H9 (cell line): ENCODE measurements around the gene DNAJB6. TPM values are rescaled to one million over a fixed set of nuclear protein-coding genes. Genes with fewer than 3 reads are reported as not detected.

Experiments
- DNase-seq: peaks from one replicate; pipeline ENCODE4 v3.0.0-alpha.2; 2017
- H2AFZ ChIP-seq: one replicate; pipeline ENCODE4 v1.6.1; 2013; ENCODE audit warnings: mild to moderate bottlenecking, low read length, control low read depth, moderate library complexity
- H2AK5ac ChIP-seq: 2 replicates; pipeline ENCODE4 v1.6.1; 2013; ENCODE audit warnings: low read length, control low read depth, mixed read lengths; ENCODE audit not compliant: insufficient read length
- H2BK120ac ChIP-seq: one replicate; pipeline ENCODE4 v1.6.1; 2013; ENCODE audit warnings: low read depth, mild to moderate bottlenecking, low read length, control low read depth, inconsistent platforms; ENCODE audit not compliant: poor library complexity, severe bottlenecking
- H2BK12ac ChIP-seq: 2 replicates; pipeline ENCODE4 v1.6.1; 2013; ENCODE audit warnings: low read length, control low read depth, mixed read lengths, low read depth; ENCODE audit not compliant: insufficient read length
- H2BK15ac ChIP-seq: 2 replicates; pipeline ENCODE4 v1.6.1; 2013; ENCODE audit warnings: low read depth, low read length, control low read depth
- H2BK20ac ChIP-seq: one replicate; pipeline ENCODE4 v1.6.1; 2013; ENCODE audit warnings: low read depth, mild to moderate bottlenecking, low read length, control low read depth, inconsistent platforms; ENCODE audit not compliant: poor library complexity, severe bottlenecking
- H2BK5ac ChIP-seq: 2 replicates; pipeline ENCODE4 v1.6.1; 2013; ENCODE audit warnings: low read length, control low read depth, mixed read lengths; ENCODE audit not compliant: insufficient read length
- H3K14ac ChIP-seq: 2 replicates; pipeline ENCODE4 v1.6.1; 2013; ENCODE audit warnings: low read length, control low read depth; ENCODE audit not compliant: insufficient read depth
- H3K18ac ChIP-seq: 2 replicates; pipeline ENCODE4 v1.6.1; 2013; ENCODE audit warnings: low read depth, mild to moderate bottlenecking, mixed read lengths, low read length, control low read depth; ENCODE audit not compliant: insufficient read length
- H3K23ac ChIP-seq: 2 replicates; pipeline ENCODE4 v1.6.1; 2013; ENCODE audit warnings: low read length, control low read depth, mixed read lengths, low read depth; ENCODE audit not compliant: insufficient read length
- H3K23me2 ChIP-seq: 2 replicates; pipeline ENCODE4 v1.6.1; 2013; ENCODE audit warnings: low read depth, mild to moderate bottlenecking, mixed read lengths, low read length, control low read depth; ENCODE audit not compliant: insufficient read length, poor library complexity, severe bottlenecking
- H3K27ac ChIP-seq: 2 replicates; pipeline ENCODE4 v1.5.1; 2013; ENCODE audit warnings: low read length, control low read depth, mixed read lengths, low read depth; ENCODE audit not compliant: insufficient read length
- H3K27me3 ChIP-seq: 2 replicates; pipeline ENCODE4 v1.6.1; 2013; ENCODE audit warnings: low read length, control low read depth, inconsistent platforms; ENCODE audit not compliant: insufficient read depth
- H3K4ac ChIP-seq: 2 replicates; pipeline ENCODE4 v1.6.1; 2013; ENCODE audit warnings: low read depth, mild to moderate bottlenecking, control low read depth, inconsistent platforms, low read length, moderate library complexity
- H3K4me1 ChIP-seq: 2 replicates; pipeline ENCODE4 v1.6.1; 2013; ENCODE audit warnings: low read length, control low read depth, inconsistent platforms; ENCODE audit not compliant: insufficient read depth
- H3K4me2 ChIP-seq: 2 replicates; pipeline ENCODE4 v1.6.1; 2013; ENCODE audit warnings: low read length, control low read depth, mixed read lengths; ENCODE audit not compliant: insufficient read length, insufficient read depth
- H3K56ac ChIP-seq: 2 replicates; pipeline ENCODE4 v1.6.1; 2013; ENCODE audit warnings: low read depth, mild to moderate bottlenecking, mixed read lengths, low read length, control low read depth; ENCODE audit not compliant: insufficient read length
- H3K79me1 ChIP-seq: 2 replicates; pipeline ENCODE4 v1.6.1; 2013; ENCODE audit warnings: low read depth, mild to moderate bottlenecking, moderate library complexity, low read length, control low read depth, inconsistent platforms; ENCODE audit not compliant: insufficient read depth, poor library complexity, severe bottlenecking
- H3K79me2 ChIP-seq: 2 replicates; pipeline ENCODE4 v1.6.1; 2013; ENCODE audit warnings: low read length, control low read depth, inconsistent platforms; ENCODE audit not compliant: insufficient read depth
- H3K9ac ChIP-seq: 2 replicates; pipeline ENCODE4 v1.6.1; 2013; ENCODE audit warnings: low read length, control low read depth, mixed read lengths; ENCODE audit not compliant: insufficient read length; ENCODE audit errors: extremely low read depth
- H3K9me3 ChIP-seq: one replicate; pipeline ENCODE4 v1.6.1; 2013; ENCODE audit warnings: low read depth, low read length, inconsistent platforms; ENCODE audit not compliant: control insufficient read depth
- H3T11ph ChIP-seq: one replicate; pipeline ENCODE4 v1.6.1; 2013; ENCODE audit warnings: mild to moderate bottlenecking, low read length, control low read depth, inconsistent platforms
- H4K20me1 ChIP-seq: one replicate; pipeline ENCODE4 v1.6.1; 2013; ENCODE audit not compliant: control insufficient read depth, insufficient read length, insufficient read depth
- H4K5ac ChIP-seq: 2 replicates; pipeline ENCODE4 v1.6.1; 2013; ENCODE audit warnings: low read depth, mild to moderate bottlenecking, mixed read lengths, low read length, control low read depth; ENCODE audit not compliant: insufficient read length
- H4K8ac ChIP-seq: replicated peaks from 2 replicates; pipeline ENCODE4 v1.6.1; 2013; ENCODE audit warnings: low read length, control low read depth, mixed read lengths, low read depth; ENCODE audit not compliant: insufficient read length
- H4K91ac ChIP-seq: 2 replicates; pipeline ENCODE4 v1.6.1; 2013; ENCODE audit warnings: low read depth, mild to moderate bottlenecking, moderate library complexity, mixed read lengths, low read length, control low read depth; ENCODE audit not compliant: insufficient read length
- H3K27ac Mint-ChIP-seq, 3 experiments: 2 replicates in 2 of 3; 3 replicates in 1 of 3; pipeline ENCODE4 v1.8.0; 2020 to 2021; ENCODE audit warnings: mixed read lengths in 3 of 3, mild to moderate bottlenecking in 1 of 3, moderate library complexity in 1 of 3
- H3K27me3 Mint-ChIP-seq: 2 replicates; pipeline ENCODE4 v1.8.0; 2021; ENCODE audit warnings: low read depth, mild to moderate bottlenecking, moderate library complexity, mixed read lengths
- H3K36me3 Mint-ChIP-seq, 3 experiments: 2 replicates in 2 of 3; 3 replicates in 1 of 3; pipeline ENCODE4 v1.8.0; 2020 to 2021; ENCODE audit warnings: low read depth in 3 of 3, mixed read lengths in 3 of 3; ENCODE audit not compliant: insufficient read depth in 1 of 3
- H3K4me1 Mint-ChIP-seq, 2 experiments: 2 replicates each; pipeline ENCODE4 v1.8.0; 2020; ENCODE audit warnings: mixed read lengths in 2 of 2
- H3K4me3 Mint-ChIP-seq, 2 experiments: 2 replicates in 1 of 2; 3 replicates in 1 of 2; pipeline ENCODE4 v1.8.0; 2020 to 2021; ENCODE audit warnings: mild to moderate bottlenecking in 2 of 2, mixed read lengths in 2 of 2, moderate library complexity in 1 of 2
- H3K9me3 Mint-ChIP-seq, 2 experiments: 2 replicates in 1 of 2; 3 replicates in 1 of 2; pipeline ENCODE4 v1.8.0; 2020; ENCODE audit warnings: mild to moderate bottlenecking in 2 of 2, mixed read lengths in 2 of 2, moderate library complexity in 1 of 2
- WGBS: extraction: QIAGEN DNeasy Blood & Tissue Kit; methylation state at CpG from one replicate; pipeline ENCODE4 v1.1.7; 2013; ENCODE audit warnings: missing lambda C conversion rate, low lambda C conversion rate, mixed read lengths; ENCODE audit not compliant: insufficient read length; ENCODE audit errors: extremely low coverage; 5-methylcytosine and 5-hydroxymethylcytosine counted together
- total RNA-seq: library from RNA; stranded (reverse); gene quantifications from 2 replicates; pipeline ENCODE4 v1.2.1, GENCODE V29; 2021
- TF ChIP-seq, protein P1 (sequence below): fragments of 200-600 bp; sonication (generic); conservative IDR thresholded peaks from 3 replicates; pipeline ENCODE4 v1.8.0; 2021; ENCODE audit warnings: antibody characterized with exemption, mild to moderate bottlenecking

The DNAJB6 gene
- total RNA-seq, 1 experiment from 2014 or later: 215 TPM

DNA sequence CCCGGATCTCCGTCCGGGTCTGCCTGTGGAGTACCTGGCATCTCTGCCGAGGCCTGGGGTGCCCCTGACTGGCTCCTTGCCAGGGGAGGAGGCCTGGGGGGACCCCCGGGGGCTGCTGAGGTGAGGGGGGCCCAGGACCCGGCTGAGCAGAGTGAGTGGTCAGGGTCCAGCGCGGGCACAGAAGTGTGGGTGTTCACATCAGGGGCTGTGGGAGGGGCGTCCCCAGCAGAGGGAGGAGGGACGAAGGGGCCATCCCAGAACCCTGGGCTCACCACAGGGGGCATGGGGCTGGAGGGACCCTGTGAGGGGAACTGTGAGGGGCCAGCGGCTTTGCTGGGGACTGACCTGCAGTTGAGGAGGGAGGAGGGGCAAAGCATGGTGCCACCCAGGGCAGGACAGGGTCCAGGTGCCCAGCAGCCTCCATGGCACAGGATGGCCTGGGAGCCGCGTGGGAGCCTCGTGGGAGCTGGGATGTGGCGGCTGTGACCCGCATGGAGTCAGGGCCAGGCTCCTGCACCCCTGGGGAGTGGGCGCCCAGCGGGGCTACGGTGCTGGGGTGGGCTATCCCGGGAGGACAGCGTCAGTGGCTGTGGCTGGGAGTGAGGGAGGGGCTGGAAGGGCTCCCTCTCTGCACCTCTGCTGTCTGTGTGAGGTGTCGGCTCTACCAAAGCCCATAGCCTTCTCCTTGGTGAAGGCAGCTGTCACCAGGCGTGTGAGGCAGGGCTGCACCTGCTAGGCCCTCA is 91.2 kb downstream of the DNAJB6 start:
- Histone ChIP-seq H3K23ac (no peak overlapping the region), H4K5ac (no peak overlapping the region), H2BK15ac (no peak overlapping the region), H2AFZ (no peak overlapping the region), H3K27ac (no peak overlapping the region), H3K79me2 (no peaks in the 10 kb centered on the region), H3K4me2 (no peak overlapping the region), H2BK5ac (no peak overlapping the region), H4K91ac (no peak overlapping the region), H3K9ac (no peak overlapping the region), H3K18ac (no peak overlapping the region), H3K14ac (no peak overlapping the region), H3K23me2 (no peaks in the 10 kb centered on the region), H2BK12ac (no peak overlapping the region), H3T11ph (no peak overlapping the region), H3K27me3 (no peaks in the 10 kb centered on the region), H3K79me1 (no peaks in the 10 kb centered on the region), H2AK5ac (no peak overlapping the region), H4K20me1 (no peaks in the 10 kb centered on the region), H2BK20ac (no peak overlapping the region), H2BK120ac (no peak overlapping the region), H3K4ac (no peak overlapping the region), H3K4me1 (no peaks in the 10 kb centered on the region), H3K9me3 (no peaks in the 10 kb centered on the region), H3K56ac (no peak overlapping the region), H4K8ac (no peak overlapping the region)
- no CpG with 5 or more reads among the region's 23 CpGs for WGBS
- Mint-ChIP-seq H3K9me3 (peaks cover under 1% of the 10 kb centered on the region in 2 experiments; a peak in 2 of 5 replicates), H3K27me3 (peaks cover 4% of the 10 kb centered on the region), H3K36me3 (no peaks in the 10 kb centered on the region), H3K4me3 (no peak overlapping the region), H3K4me1 (peaks cover 4 to 10% of the 10 kb centered on the region in 2 experiments), H3K27ac (no peak overlapping the region; a peak in 1 of 7 replicates)
- TF ChIP-seq, protein P1, sequence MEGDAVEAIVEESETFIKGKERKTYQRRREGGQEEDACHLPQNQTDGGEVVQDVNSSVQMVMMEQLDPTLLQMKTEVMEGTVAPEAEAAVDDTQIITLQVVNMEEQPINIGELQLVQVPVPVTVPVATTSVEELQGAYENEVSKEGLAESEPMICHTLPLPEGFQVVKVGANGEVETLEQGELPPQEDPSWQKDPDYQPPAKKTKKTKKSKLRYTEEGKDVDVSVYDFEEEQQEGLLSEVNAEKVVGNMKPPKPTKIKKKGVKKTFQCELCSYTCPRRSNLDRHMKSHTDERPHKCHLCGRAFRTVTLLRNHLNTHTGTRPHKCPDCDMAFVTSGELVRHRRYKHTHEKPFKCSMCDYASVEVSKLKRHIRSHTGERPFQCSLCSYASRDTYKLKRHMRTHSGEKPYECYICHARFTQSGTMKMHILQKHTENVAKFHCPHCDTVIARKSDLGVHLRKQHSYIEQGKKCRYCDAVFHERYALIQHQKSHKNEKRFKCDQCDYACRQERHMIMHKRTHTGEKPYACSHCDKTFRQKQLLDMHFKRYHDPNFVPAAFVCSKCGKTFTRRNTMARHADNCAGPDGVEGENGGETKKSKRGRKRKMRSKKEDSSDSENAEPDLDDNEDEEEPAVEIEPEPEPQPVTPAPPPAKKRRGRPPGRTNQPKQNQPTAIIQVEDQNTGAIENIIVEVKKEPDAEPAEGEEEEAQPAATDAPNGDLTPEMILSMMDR: no peak
- DNase-seq: no peak
